GM10266 (cell line): Measurements from ENCODE around the gene SPN.
A peak's percentile ranks its signal among the peaks of the same experiment; 100 is the strongest.
"Not testable (repeated sequence)": the region's sequence is repeated elsewhere in the genome, so short reads cannot be mapped to it uniquely, and the experiment has no call there.

Experiments used
- DNase-seq: peaks from one replicate; pipeline ENCODE4 v3.0.0; 2012; ENCODE audit errors: extremely low spot score
- CTCF ChIP-seq: IDR thresholded peaks from 2 replicates; pipeline ENCODE4 v1.5.1; 2012; ENCODE audit warnings: mild to moderate bottlenecking, low read depth; ENCODE audit not compliant: control insufficient read depth, insufficient read depth; ENCODE audit errors: missing control alignments

Gene SPN

DNA sequence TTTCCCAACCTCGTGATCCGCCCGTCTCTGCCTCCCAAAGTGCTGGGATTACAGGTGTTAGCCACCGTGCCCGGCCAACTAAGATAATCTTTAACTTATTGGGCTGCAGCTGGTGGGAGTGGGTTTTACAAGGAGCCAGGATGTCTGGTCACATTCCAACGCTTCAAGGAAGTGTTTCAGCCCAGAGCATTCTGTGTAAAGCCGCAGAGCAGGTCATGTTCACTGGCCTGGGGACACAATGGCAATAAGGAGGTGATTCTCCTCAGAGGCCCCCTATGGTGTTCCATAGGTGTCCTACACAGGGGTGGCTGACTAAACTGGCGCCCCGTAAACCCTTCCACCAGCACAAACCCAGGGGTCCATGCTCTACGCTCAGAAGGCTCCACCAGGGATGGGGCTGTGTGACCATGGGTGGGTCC, 17.1 kb downstream of the SPN start:
- TF ChIP-seq CTCF = no peak
- DNase-seq = no peak

- TF ChIP-seq CTCF = no peak
Observed at GRCh38 chr16:29683543-29684090, 20.6 kb downstream of the SPN start.

DNA sequence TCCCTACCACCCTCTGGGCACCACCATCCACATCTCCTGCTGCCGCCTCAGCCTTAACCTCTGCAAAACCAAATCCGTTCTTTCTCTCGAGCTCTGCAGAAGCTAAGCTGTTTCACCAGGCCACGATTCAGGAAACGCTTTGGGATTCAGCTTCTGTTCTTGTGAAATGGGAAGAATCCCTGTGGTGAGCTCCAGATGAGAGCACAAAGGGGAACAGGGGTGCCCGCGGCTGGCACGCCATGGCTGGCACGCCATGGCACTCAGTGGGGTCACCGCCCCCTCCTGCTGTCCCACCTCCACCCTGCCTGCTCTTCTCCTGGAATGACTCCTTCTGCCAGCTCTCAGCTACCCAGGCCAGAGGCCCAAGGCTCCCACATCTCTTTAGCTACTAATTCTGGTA, 21.6 kb downstream of the SPN start:
- no peak for DNase-seq
- TF ChIP-seq CTCF = no peak

More at GRCh38 chr16:29683543-29684090, 20.6 kb downstream of the SPN start:
- no peak for DNase-seq

DNA sequence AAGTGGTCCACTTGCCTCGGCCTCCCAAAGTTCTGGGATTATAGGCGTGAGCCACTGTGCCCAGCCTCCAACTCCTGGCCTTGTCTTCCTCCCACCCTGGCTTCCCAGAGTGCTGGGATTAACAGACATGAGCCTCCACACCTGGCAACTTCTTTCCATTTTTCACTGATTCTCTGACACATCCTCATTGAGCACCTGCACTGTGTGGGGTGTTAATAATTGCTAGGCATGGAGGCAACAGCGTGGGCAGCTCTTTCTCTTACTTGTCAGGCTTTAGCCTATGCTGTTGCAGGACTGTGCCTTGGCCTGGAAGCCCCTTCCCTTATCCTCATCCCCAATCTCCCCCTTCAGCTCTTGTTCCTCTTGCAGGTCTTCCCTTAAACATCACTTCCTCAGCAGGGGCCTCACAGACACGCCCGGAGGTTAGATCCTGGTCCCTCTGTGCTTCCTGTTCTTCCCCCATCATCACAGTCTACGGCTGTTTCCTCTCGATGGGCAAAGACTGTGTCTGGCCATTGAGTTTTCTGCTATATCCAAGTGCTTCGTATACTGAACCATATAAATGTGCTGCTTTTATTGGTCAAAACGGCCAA, 23.8 kb downstream of the SPN start:
- DNase-seq = peak; percentile 13
- TF ChIP-seq CTCF = no peak

GRCh38 chr16:29687755-29688154, 24.7 kb downstream of the SPN start:
- DNase-seq = peak; percentile 6
- no peak for TF ChIP-seq CTCF

- DNase-seq = peak; percentile 9
- TF ChIP-seq CTCF = no peak
Observed at GRCh38 chr16:29688172-29688571, 25.1 kb downstream of the SPN start.

- not testable (repeated sequence) for DNase-seq
Observed at GRCh38 chr16:29689490-29690351, 26.7 kb downstream of the SPN start.

DNA sequence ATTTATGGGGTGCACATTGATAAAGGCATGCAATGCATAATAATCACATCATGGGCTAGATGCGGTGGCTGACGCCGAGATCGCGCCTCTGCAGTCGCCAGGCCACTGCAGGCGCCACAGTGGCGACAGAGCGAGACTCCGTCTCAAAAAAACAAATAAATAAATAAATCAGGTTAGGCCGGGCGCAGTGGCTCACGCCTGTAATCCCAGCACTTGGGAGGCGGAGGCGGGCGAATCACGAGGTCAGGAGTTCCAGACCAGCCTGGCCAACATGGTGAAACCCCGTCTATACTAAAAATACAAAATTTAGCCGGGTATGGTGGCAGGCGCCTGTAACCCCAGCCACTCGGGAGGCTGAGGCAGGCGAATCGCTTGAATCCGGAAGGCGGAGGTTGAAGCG, 29.6 kb downstream of the SPN start:
- DNase-seq = not testable (repeated sequence)
